BLaER1 (cell line): ENCODE measurements around the gene ADAMTS2.

Experiments used
- H3K27ac ChIP-seq: shearing (Covaris generic); formaldehyde crosslinking; 2 replicates; pipeline ENCODE4 v1.8.1; 2022
- H3K27me3 ChIP-seq: shearing (Covaris generic); formaldehyde crosslinking; 2 replicates; pipeline ENCODE4 v1.8.1; 2022
- H3K36me3 ChIP-seq: shearing (Covaris generic); formaldehyde crosslinking; 2 replicates; pipeline ENCODE4 v1.8.1; 2022
- H3K4me1 ChIP-seq: shearing (Covaris generic); formaldehyde crosslinking; 2 replicates; pipeline ENCODE4 v1.8.1; 2022
- H3K4me2 ChIP-seq: shearing (Covaris generic); formaldehyde crosslinking; 2 replicates; pipeline ENCODE4 v1.8.1; 2022
- H3K4me3 ChIP-seq: shearing (Covaris generic); formaldehyde crosslinking; 2 replicates; pipeline ENCODE4 v1.8.1; 2022
- H3K9ac ChIP-seq: shearing (Covaris generic); formaldehyde crosslinking; 2 replicates; pipeline ENCODE4 v1.8.1; 2022
- H3K9me3 ChIP-seq: shearing (Covaris generic); formaldehyde crosslinking; 2 replicates; pipeline ENCODE4 v1.8.1; 2022
- H4K20me1 ChIP-seq: shearing (Covaris generic); formaldehyde crosslinking; 2 replicates; pipeline ENCODE4 v1.8.1; 2022
- Cebpa-rat ChIP-seq: shearing (Covaris generic); IDR thresholded peaks from 2 replicates; pipeline ENCODE4 v1.8.1; 2022

Gene ADAMTS2

GRCh38 chr5:179268399-179268952 lies 76.8 kb downstream of the ADAMTS2 start:
- no peaks in the 10 kb centered on the region for H3K9me3 ChIP-seq
- no peaks in the 10 kb centered on the region for H3K27me3 ChIP-seq
- no peak for TF ChIP-seq Cebpa-rat
- H4K20me1 ChIP-seq, result no peaks in the 10 kb centered on the region
- no peak overlapping the region for H3K4me2 ChIP-seq
- H3K9ac ChIP-seq, result no peak overlapping the region
- H3K4me3 ChIP-seq, result no peak overlapping the region
- no peak overlapping the region for H3K27ac ChIP-seq
- H3K4me1 ChIP-seq, result peaks cover 23% of the 10 kb centered on the region
- no peaks in the 10 kb centered on the region for H3K36me3 ChIP-seq

GRCh38 chr5:179267671-179268083 lies 77.6 kb downstream of the ADAMTS2 start:
- H3K36me3 ChIP-seq, result no peaks in the 10 kb centered on the region
- H4K20me1 ChIP-seq, result no peaks in the 10 kb centered on the region
- no peak overlapping the region for H3K4me3 ChIP-seq
- H3K9me3 ChIP-seq, result no peaks in the 10 kb centered on the region
- H3K4me2 ChIP-seq, result peak overlapping the region; percentile 17; the same call in 1 of the 2 replicates
- no peak for TF ChIP-seq Cebpa-rat
- H3K9ac ChIP-seq, result no peak overlapping the region
- H3K27me3 ChIP-seq, result no peaks in the 10 kb centered on the region
- H3K4me1 ChIP-seq, result peaks cover 23% of the 10 kb centered on the region
- no peak overlapping the region for H3K27ac ChIP-seq

- H4K20me1 ChIP-seq, result no peaks in the 10 kb centered on the region
- TF ChIP-seq Cebpa-rat, result no peak
- H3K4me3 ChIP-seq, result no peak overlapping the region
- H3K4me2 ChIP-seq, result peak overlapping the region; percentile 17; the same call in 1 of the 2 replicates
- no peaks in the 10 kb centered on the region for H3K27me3 ChIP-seq
- no peaks in the 10 kb centered on the region for H3K36me3 ChIP-seq
- H3K9ac ChIP-seq, result no peak overlapping the region
- no peak overlapping the region for H3K27ac ChIP-seq
- peaks cover 23% of the 10 kb centered on the region for H3K4me1 ChIP-seq
- no peaks in the 10 kb centered on the region for H3K9me3 ChIP-seq
Observed at GRCh38 chr5:179267071-179267670, 78.1 kb downstream of the ADAMTS2 start.

GRCh38 chr5:179266291-179267070 lies 78.8 kb downstream of the ADAMTS2 start:
- Histone ChIP-seq H3K9me3 (no peaks in the 10 kb centered on the region), H3K36me3 (no peaks in the 10 kb centered on the region), H3K27me3 (no peaks in the 10 kb centered on the region), H3K9ac (no peak overlapping the region), H3K27ac (no peak overlapping the region), H3K4me1 (peaks cover 23% of the 10 kb centered on the region), H3K4me2 (no peak overlapping the region), H4K20me1 (no peaks in the 10 kb centered on the region), H3K4me3 (no peak overlapping the region)
- no peak for TF ChIP-seq Cebpa-rat

DNA sequence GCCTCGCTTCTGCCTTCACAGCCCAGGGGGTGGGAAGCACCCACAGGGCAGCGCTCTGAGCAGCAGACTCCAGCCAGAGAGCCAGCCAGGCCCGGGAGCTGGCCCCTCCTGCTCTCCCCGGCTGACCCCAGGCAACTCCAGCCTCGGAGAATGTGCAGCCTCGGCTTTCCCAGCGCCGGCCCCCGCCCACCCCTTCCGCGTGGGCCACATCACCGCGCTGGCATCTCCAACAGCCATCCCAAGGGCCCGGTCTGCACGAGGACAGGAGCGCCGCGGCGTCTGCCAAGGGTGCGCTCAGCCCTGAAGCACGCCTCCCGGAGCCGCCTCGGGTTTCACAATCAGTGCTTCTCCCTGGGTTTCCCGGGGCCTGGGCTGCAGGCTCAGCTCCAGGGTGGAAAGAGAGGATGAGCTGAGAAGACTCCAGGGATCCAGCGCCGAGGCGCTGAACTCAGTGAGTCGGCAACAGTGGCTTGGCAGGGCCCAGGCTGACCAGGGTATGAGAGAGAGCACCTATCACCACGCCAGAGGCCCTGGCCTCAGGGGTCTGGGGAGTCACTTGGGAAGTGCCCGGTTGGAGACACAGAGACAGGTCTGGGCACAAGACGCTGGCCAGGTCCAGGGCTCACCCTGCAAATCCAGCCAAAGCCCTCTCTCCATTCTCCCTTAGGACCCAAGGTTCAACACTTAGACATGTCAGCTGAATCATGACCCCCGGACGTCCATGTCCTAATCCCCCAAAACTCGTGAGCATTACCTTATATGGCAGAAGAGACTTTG lies 79.6 kb downstream of the ADAMTS2 start:
- Histone ChIP-seq H3K36me3 (no peaks in the 10 kb centered on the region), H3K4me1 (peaks cover 23% of the 10 kb centered on the region), H3K27ac (no peak overlapping the region), H3K4me3 (no peak overlapping the region), H3K4me2 (peak overlapping the region; percentile 52), H4K20me1 (no peaks in the 10 kb centered on the region), H3K27me3 (no peaks in the 10 kb centered on the region), H3K9me3 (no peaks in the 10 kb centered on the region), H3K9ac (no peak overlapping the region)
- no peak for TF ChIP-seq Cebpa-rat

DNA sequence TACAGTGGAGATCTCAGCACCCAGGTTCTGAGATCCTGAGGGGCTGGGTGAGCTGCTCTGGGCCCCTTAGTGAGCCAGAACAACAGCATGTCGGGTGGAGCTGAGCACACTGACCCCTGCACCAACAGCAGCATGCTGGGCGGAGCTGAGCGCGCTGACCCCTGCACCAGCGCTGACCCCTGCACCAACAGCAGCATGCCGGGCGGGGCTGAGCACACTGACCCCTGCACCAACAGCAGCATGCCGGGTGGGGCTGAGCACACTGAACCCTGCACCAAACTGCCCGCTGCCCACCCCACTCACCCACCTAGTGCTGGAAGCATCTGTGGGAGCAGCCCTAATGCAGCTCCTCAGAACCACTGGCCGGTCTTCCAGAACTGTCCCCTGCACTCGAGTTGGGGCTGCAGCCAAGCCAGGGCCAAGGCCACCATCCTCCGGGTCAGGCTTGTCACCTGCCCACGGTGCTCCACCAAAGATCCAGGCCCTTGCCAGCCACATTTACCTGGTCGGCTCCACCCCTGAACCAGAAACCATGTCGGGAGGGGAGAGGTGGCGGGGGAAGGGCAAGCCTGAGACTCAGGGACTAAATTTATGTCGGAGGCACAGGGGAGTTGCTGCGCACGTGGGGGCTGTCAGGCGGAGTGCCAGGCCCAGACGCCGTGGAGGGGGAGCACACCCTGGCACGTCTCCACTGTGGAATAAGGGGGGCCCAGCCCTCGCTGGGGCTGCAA lies 80.3 kb downstream of the ADAMTS2 start:
- peaks cover 23% of the 10 kb centered on the region for H3K4me1 ChIP-seq
- no peak overlapping the region for H3K9ac ChIP-seq
- peak overlapping the region; percentile 52 for H3K4me2 ChIP-seq
- H3K27me3 ChIP-seq, result no peaks in the 10 kb centered on the region
- H3K27ac ChIP-seq, result no peak overlapping the region
- H4K20me1 ChIP-seq, result no peaks in the 10 kb centered on the region
- no peaks in the 10 kb centered on the region for H3K9me3 ChIP-seq
- TF ChIP-seq Cebpa-rat, result no peak
- no peak overlapping the region for H3K4me3 ChIP-seq
- H3K36me3 ChIP-seq, result no peaks in the 10 kb centered on the region

- Histone ChIP-seq H3K9me3 (no peaks in the 10 kb centered on the region), H3K9ac (no peak overlapping the region), H3K27ac (no peak overlapping the region), H4K20me1 (no peaks in the 10 kb centered on the region), H3K4me2 (no peak overlapping the region), H3K4me3 (no peak overlapping the region), H3K36me3 (no peaks in the 10 kb centered on the region), H3K27me3 (no peaks in the 10 kb centered on the region), H3K4me1 (peaks cover 23% of the 10 kb centered on the region)
- no peak for TF ChIP-seq Cebpa-rat
Observed at GRCh38 chr5:179264053-179264782, 81.0 kb downstream of the ADAMTS2 start.

- no peaks in the 10 kb centered on the region for H3K27me3 ChIP-seq
- H3K4me2 ChIP-seq, result no peak overlapping the region
- no peaks in the 10 kb centered on the region for H3K36me3 ChIP-seq
- no peak for TF ChIP-seq Cebpa-rat
- H3K4me3 ChIP-seq, result no peak overlapping the region
- H3K9ac ChIP-seq, result no peak overlapping the region
- no peaks in the 10 kb centered on the region for H3K9me3 ChIP-seq
- peaks cover 23% of the 10 kb centered on the region for H3K4me1 ChIP-seq
- H4K20me1 ChIP-seq, result no peaks in the 10 kb centered on the region
- H3K27ac ChIP-seq, result no peak overlapping the region
Observed at GRCh38 chr5:179263391-179264052, 81.7 kb downstream of the ADAMTS2 start.
